ENCODE data around the gene CENPN.

The CENPN gene

DNA sequence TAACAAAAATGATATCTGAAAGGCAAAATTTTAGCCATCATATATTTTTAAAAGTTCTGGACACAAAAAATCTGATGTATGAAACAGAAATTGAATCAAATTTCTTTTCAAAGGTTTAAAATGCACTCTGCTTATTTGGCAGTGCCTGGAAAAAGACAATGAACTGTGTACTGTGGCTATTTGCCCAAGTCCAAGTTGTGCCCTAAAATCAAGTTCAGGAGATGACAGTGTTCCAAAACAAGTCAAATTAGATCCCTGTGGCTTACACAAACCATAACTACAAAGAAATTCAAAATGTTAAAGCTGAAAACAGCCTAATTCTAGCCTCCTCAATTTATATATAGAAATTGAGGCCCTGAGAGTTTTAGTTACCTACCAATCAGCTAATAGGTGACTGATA, 25.9 kb upstream of the CENPN start:
- TF ChIP-seq, protein P1, sequence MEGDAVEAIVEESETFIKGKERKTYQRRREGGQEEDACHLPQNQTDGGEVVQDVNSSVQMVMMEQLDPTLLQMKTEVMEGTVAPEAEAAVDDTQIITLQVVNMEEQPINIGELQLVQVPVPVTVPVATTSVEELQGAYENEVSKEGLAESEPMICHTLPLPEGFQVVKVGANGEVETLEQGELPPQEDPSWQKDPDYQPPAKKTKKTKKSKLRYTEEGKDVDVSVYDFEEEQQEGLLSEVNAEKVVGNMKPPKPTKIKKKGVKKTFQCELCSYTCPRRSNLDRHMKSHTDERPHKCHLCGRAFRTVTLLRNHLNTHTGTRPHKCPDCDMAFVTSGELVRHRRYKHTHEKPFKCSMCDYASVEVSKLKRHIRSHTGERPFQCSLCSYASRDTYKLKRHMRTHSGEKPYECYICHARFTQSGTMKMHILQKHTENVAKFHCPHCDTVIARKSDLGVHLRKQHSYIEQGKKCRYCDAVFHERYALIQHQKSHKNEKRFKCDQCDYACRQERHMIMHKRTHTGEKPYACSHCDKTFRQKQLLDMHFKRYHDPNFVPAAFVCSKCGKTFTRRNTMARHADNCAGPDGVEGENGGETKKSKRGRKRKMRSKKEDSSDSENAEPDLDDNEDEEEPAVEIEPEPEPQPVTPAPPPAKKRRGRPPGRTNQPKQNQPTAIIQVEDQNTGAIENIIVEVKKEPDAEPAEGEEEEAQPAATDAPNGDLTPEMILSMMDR (IDR thresholded peaks at IDR 0.05; ENCODE audit: control extremely low read depth, extremely low read depth, low read depth, missing control alignments), result no peak
- ChIA-PET CTCF (interaction anchor here (0.8 to 2.2 kb wide), 4 partner anchors 9 to 55 kb away, joined by 3 to 6 read pairs (median 4); partner anchors contain the start of gene ATMIN), POLR2A (no interaction called here)
- no peak for DNase-seq (ENCODE audit: extremely low spot score)

DNA sequence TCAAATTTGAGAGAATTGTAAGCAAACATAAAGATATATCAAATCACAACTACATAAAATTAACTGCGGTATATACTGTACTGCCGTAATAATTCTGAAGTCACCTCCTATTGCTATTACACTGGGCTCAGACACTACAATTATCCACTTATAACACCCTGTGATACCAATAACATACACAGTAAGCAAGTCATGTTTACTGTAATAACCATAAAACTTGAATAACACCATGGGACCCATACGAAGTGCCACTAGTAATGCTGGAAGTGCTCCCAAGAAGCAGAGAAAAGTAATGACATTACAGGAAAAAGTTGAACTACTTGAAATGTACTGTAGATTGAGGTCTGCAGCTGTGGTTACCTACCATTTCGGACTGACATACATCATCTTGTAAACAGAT, 24.4 kb upstream of the CENPN start:
- no peak for DNase-seq (ENCODE audit: extremely low spot score)
- POLR2A ChIA-PET, result no interaction called here
- CTCF ChIA-PET, result no interaction called here

DNA sequence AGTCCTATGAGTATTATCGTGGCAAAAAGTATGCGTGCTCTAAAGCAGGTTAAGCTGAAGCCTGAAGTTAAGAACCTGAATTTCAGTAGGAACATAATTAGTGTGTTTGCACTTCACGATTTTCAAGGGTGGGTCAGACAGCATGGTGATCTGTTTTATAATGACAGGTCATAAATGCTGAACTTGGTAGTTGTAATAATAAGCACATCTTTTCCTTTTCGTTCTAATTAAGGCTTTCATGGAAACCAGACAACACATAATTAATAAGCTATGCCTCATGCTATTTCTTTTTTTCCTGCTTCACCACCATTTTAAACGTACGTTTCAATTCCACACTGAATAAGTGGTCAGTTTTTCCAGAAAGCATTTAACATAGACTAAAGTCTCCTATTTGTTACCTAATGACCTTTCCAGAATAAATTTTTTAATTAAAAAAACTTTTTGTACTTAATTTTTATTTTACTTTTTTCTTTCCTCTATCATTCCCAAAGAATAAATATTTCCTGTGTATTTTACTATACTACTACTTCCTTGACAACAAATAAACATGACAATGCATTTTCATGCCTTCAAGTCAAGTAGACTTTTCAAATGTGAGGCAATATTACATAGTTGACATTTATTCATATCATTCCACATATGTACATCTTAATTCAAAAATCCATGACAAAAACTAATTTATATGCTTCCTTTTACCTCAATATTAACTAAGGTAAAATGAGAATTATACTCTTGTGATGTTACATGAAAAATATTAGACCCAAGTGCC, 22.7 kb upstream of the CENPN start:
- POLR2A ChIA-PET, result no interaction called here
- DNase-seq (ENCODE audit: extremely low spot score), result no peak
- TF ChIP-seq, protein P1 (IDR thresholded peaks at IDR 0.05; ENCODE audit: control extremely low read depth, extremely low read depth, low read depth, missing control alignments), result no peak
- CTCF ChIA-PET, result interaction anchor here (1.2 kb wide), 1 partner anchor 10 kb away, joined by 5 read pairs; no protein-coding TSS in a partner anchor

More for the DNA sequence above, 24.4 kb upstream of the CENPN start:
- TF ChIP-seq, protein P1 (IDR thresholded peaks at IDR 0.05; ENCODE audit: control extremely low read depth, extremely low read depth, low read depth, missing control alignments), result no peak

DNA sequence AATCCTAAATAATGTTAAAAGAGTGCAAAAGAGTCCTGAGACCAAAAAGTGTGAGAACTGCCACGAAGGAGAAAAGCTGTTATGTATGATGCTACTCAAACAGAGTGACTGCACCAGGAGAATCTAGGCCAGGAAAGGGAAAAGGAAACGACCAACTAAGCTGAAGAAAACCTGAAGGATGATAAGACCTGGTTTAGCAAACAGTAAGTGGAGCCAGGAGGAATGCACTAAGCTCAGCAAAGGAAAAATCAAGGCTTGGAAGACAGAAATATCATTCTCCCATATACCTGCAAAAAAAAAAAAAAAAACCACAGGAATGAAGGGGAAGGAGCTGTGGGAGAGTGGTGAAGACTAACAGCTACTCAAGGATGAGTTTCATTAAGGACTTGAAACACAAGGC, 21.4 kb upstream of the CENPN start:
- TF ChIP-seq, protein P1 (IDR thresholded peaks at IDR 0.05; ENCODE audit: control extremely low read depth, extremely low read depth, low read depth, missing control alignments), result no peak
- no peak for DNase-seq (ENCODE audit: extremely low spot score)
- ChIA-PET POLR2A (no interaction called here), CTCF (interaction anchor here (1.0 to 2.2 kb wide), 3 partner anchors 9 to 18 kb away, joined by 3 to 12 read pairs (median 10); no protein-coding TSS in a partner anchor)

DNA sequence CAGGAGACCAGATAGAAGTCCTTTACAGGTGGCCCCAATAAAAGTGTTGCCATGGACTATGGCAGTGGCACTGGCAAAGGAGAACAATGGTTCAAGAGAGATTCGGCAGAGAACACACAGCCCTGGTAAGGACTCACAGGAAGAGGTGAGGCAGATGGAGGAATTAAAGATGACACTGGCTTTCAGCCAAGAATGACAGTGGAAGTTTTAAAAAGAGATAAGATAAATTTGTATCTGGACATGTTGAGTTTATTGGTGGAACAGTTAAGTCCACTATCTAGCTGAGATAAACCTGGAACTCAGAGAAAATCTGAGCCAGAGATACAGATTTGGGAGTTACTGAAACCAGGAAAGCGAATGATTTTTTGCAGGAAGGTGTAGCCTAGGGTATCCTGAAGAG, 20.5 kb upstream of the CENPN start:
- ChIA-PET CTCF (interaction anchor here (1.4 to 2.2 kb wide), 3 partner anchors 12 to 49 kb away, joined by 3 to 12 read pairs (median 10); partner anchors contain the start of gene ATMIN), POLR2A (no interaction called here)
- DNase-seq (ENCODE audit: extremely low spot score), result no peak
- TF ChIP-seq, protein P1 (IDR thresholded peaks at IDR 0.05; ENCODE audit: control extremely low read depth, extremely low read depth, low read depth, missing control alignments), result no peak

DNA sequence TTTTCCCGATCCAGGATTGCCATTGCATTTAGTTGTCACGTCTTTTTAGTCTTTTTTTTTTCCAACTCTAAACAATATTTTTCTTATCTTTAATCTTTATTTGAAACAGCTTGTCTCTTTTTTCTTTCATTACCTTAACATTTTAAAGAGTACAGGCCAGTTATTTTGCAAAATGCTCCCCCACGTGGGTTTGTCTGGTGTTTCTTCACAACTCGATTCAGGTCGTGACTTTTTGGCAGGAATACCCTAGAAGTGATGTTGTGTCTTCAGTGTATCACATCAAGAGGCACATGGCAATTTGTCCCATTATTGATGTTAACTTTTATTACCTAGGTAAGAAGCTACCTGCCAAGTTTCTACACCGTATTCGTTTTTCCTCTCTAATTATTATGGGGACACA, 18.3 kb upstream of the CENPN start:
- POLR2A ChIA-PET, result interaction anchor here (1.0 kb wide), 1 partner anchor 9 kb away, joined by 3 read pairs; no protein-coding TSS in a partner anchor
- CTCF ChIA-PET, result interaction anchor here (0.8 to 3.6 kb wide), 7 partner anchors 10 to 47 kb away, joined by 3 to 12 read pairs (median 4); partner anchors contain the start of gene ATMIN
- DNase-seq (ENCODE audit: extremely low spot score), result no peak
- TF ChIP-seq, protein P1 (IDR thresholded peaks at IDR 0.05; ENCODE audit: control extremely low read depth, extremely low read depth, low read depth, missing control alignments), result no peak

Data from GM10248 (cell line).